NCI-H1694 treated with DMSO at 0.1 percent for 48 hours (cell line): ENCODE measurements around the gene NSMCE3.

Experiments used
- DNase-seq: peaks from one replicate; lab custom pipeline; 2025; lab: John Stamatoyannopoulos, UW

Gene NSMCE3

GRCh38 chr15:29220852-29221251 lies 48.8 kb downstream of the NSMCE3 start:
- DNase-seq = no peak

GRCh38 chr15:29216955-29217354 lies 52.7 kb downstream of the NSMCE3 start:
- DNase-seq = no peak
